Transverse colon (tissue), 3 donors: Measurements from ENCODE around the gene RPAIN.

Source experiments
- POLR2A ChIP-seq: fragments of 450-650 bp; IDR thresholded peaks from one replicate; pipeline ENCODE4 v1.6.1; 2016; ENCODE audit warnings: antibody characterized with exemption, mild to moderate bottlenecking, moderate library complexity
- TF ChIP-seq, protein P1 (sequence below), 5 experiments: fragments of 200-600 bp in 3 of 5; fragments of 450-650 bp in 2 of 5; sonication (generic) in 3 of 5; IDR thresholded peaks; 1 replicate in 2 of 5; 2 replicates in 3 of 5; pipeline ENCODE4 v1.5.1; 2016 to 2017; ENCODE audit warnings: antibody characterized with exemption in 5 of 5, inconsistent platforms in 3 of 5, mild to moderate bottlenecking in 2 of 5, moderate library complexity in 1 of 5

DNA sequence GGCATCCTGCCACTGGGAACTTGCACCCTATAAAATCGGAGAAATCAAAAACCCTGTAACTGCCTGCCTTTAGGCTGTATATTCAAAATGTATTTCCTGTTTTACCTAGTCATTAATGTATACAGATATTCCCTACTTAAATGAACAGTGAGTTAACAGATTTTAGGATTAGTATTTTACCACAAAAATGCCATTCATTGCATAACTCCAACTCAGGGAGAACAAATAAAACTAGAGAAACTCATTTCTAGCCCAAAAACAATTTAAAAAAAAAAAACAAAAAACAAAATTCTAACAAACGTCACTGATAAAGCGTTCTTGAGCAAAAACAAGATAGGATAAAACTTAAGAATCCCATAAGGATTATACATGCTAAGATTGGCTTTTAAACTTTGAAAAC, 52.5 kb downstream of the RPAIN start:
- TF ChIP-seq, protein P1, sequence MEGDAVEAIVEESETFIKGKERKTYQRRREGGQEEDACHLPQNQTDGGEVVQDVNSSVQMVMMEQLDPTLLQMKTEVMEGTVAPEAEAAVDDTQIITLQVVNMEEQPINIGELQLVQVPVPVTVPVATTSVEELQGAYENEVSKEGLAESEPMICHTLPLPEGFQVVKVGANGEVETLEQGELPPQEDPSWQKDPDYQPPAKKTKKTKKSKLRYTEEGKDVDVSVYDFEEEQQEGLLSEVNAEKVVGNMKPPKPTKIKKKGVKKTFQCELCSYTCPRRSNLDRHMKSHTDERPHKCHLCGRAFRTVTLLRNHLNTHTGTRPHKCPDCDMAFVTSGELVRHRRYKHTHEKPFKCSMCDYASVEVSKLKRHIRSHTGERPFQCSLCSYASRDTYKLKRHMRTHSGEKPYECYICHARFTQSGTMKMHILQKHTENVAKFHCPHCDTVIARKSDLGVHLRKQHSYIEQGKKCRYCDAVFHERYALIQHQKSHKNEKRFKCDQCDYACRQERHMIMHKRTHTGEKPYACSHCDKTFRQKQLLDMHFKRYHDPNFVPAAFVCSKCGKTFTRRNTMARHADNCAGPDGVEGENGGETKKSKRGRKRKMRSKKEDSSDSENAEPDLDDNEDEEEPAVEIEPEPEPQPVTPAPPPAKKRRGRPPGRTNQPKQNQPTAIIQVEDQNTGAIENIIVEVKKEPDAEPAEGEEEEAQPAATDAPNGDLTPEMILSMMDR (IDR thresholded peaks at IDR 0.05) = no peak
- TF ChIP-seq POLR2A = no peak
